ENCODE data around the gene NTM.

NTM gene

GRCh38 chr11:132075447-132075846, 705.0 kb downstream of the NTM start:
- DNase-seq (ENCODE audit: low spot score): no peak

DNA sequence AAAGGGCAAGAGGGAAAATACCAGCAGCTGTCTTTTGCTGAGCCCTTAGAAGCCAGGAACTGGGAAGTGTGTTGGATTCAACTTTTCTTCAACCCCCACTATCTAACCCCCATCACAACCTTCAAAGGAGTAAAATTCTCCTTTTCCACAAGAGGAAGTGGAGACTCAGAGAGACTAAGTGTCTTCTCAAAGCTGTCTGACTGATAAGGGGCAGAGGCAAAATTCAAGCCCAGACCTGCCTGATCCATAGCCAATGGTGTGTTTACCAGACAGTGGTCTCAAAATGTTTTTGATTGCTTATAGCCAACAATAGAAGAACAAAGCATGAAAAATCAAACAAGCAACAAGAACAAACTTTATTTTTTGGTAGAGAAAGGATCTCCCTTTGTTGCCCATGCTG, 707.0 kb downstream of the NTM start:
- no peak for DNase-seq (ENCODE audit: low spot score)

DNA sequence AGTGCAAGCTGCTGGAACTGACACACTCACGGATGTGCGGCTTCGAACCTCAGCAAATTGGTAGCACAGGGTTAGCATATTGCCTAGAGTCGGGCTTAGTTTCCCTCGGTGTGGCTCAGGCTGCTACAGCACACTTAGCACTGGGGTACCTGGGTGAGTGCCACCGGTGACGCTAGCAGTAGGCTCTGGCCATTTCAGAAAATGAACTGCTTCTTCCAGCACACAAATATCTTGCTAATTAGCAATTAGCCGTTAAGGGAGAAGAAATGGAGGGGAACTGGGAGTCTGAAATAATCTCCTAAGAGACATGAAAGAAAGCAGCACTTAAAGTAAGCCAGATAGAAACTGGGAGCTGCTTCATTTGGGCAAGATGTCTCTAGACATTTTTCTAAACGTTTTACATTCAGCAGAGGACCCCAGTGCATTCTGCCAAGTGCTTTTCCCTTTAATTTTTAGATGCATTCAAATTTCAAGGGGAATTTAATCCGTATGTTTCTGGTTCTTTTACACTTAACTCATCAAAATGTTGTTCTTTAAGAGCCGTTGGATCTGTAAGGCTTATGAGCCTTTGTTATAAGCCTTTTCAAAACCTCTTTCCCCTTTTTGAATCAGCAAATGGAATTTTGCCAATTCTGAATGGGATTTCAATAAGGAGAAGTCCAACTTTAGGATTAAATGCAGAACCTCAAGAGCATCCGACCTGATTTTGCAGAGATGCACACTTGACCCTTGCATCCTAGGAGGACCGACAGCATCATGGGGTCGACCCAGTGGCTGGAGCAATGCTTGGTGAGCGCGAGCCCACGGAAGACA, 708.1 kb downstream of the NTM start:
- no peak for DNase-seq (ENCODE audit: low spot score)

DNA sequence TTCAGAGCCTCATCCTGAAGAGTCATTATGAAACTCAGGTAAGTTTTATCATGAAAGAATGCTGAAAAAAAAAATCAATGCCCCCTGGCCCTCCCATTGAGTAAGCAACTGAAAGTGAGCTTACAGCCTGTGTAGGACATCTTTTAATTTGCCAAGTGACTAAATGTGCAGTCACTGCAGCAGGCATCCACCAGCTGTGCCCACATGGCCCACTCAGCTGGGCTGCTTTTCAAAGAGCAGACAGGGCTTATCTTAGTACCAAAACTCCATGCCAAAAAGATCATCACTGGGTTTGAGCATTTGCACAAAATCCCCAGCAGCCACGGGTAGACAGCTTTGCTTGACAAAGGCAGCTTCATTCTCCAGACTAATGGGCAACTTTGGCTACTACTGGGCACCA, 709.7 kb downstream of the NTM start:
- no peak for DNase-seq (ENCODE audit: low spot score)

DNA sequence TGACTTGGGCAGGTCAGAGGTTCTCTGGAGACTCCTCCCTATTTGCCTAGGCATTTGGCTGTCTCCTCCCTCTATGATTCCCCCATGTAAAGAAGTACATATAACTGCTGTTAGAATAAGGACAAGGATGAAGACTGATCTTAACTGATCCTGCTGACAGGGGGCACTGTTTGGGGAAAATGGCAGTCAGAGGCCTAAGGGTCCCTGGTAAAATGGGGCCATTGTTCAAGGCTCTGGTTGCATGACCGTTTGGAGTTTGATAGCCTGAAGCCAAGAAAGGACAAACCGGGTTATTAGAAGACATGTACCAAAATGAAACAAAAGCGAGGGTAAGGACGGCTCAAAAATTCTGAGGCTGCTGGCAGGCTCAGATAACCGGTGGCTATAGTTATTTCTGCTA, 712.2 kb downstream of the NTM start:
- no peak for DNase-seq (ENCODE audit: low spot score)

- no peak for DNase-seq (ENCODE audit: low spot score)
Observed at GRCh38 chr11:132084433-132084832, 714.0 kb downstream of the NTM start.

DNA sequence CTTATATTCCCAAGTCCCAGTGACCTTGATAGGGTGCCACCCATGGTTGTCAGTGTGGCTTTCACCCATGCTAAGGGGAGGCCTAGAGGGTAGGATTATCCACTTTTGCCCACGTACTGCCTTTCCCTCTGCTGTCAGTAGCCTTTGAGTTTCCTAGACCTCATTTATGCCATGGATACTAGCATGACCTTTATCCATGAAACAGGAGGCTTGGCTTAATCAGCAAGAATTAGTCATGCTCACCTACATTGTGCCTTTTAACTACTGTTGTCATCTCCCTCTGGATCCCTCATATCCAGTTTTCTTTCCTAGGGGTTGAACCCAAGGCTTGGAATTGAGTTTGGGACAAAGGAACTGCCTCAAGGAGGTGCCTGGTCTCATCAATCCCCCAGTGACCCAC, 716.7 kb downstream of the NTM start:
- no peak for DNase-seq (ENCODE audit: low spot score)

GRCh38 chr11:132088551-132088950, 718.1 kb downstream of the NTM start:
- DNase-seq (ENCODE audit: low spot score): no peak

DNA sequence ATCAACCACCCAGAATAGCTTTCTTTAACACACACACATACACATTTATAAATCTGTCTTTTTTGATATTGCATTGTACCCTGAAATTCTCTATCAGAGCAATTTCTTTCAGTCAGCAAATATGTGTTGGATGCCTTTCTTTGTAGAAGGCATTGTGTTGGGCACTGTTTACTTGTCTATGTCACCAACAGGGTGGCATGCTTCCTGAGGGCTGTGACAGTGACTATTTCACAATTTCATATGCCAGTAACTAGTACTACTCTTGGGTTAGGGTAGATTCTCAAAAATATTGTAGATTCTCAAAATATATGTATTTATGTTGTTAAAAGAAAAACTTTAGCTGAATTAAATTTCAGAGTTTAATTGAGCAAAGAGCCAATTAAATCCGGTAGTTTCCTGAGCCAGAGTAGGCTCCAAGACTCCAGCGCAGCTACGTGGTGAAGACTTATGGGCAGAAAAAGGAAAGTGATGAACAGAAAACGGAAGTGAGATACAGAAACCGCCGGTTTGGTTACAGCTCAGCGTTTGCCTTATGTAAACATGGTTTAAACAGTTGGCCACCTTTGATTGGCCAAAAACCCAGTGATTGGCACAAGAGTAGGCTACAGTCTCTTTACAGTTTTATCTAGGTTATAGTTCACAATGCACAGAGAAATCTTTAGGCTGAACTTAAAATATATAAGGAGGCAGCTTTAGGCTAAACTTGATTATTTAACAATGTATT, 723.3 kb downstream of the NTM start:
- no peak for DNase-seq (ENCODE audit: low spot score)

GRCh38 chr11:132094598-132094997, 724.2 kb downstream of the NTM start:
- DNase-seq (ENCODE audit: low spot score): no peak

DNA sequence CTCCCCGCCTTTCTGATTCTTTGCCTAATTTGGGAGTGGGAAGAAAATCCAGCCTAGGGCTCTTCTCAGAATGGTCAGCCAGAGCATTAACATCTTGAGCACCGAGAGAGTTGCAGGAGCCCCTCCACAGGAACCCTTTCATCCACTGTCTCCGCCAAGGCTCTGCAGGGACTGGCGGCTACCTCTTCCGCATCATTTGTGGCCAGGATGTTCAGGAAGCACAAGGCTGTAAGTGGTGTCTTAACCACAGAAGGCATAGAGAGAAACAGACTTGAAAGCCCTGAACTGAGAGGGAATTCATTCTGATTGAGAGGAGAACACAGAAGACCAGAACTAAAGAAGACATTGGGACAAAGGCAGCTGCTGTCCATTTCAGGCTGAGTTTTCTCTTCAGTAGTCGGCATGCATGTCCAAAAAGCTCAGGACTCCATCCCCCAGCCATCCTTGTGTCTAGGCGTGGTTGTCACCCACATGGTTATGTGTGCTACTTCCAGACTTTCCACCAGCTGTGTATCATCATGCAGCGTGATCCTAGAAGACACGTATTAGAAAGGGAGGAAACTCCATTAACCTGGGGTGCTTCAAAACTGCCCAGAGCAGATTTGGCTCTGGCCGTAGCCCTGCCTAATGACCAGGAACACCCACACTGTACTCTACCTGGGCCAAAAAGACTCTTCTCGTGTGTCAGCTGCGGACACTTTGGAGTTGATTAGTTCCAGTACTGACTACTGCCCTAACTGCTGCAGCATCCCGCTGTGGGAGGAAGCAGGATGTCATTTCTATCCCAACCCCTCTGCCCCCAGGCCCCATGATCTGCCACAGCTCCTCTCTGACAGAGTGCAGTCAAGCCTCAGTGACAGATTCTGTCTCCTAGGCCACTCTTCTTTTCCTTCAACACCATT, 725.1 kb downstream of the NTM start:
- DNase-seq (ENCODE audit: low spot score): no peak

GRCh38 chr11:132096132-132096825, 725.9 kb downstream of the NTM start:
- no peak for DNase-seq (ENCODE audit: low spot score)

DNA sequence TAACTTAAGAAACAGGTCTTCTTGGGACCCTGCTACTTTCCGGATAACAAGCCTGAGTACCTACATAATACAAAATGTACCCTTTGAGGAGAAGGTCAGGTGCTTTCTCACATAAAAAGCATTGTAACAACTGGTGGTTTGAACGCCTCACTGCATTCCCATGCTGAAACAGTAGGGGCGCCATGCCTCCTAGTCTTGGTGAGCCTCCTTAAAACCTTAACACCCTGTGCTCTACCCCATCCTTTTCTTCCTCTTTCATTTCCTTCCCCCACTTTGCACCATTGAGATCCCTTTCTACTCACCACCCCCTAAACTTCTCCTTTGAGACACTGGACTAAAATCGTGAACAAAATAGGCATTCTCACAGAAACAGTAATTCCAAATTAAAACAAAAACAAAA, 729.3 kb downstream of the NTM start:
- no peak for DNase-seq (ENCODE audit: low spot score)

- DNase-seq (ENCODE audit: low spot score): no peak
Observed at GRCh38 chr11:132100583-132100982, 730.2 kb downstream of the NTM start.

DNA sequence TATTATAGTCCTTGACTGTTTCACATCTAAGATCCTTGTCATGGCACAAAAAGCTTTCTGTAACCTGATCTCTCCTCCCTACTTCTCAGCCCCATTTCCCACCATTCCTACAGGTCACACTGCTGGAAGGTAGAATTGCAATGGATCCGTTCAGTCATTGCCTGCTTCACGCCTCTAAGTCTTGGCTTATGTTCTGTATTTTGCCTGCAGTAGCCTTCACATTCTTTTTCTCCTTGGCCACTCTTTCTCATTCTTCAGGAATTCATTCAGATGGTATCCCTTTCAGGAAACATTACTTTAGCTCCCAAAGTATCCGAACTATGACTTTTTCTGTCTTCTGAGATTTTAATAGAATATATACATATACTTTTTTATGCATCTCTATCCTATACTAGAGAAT, 731.5 kb downstream of the NTM start:
- no peak for DNase-seq (ENCODE audit: low spot score)

DNA sequence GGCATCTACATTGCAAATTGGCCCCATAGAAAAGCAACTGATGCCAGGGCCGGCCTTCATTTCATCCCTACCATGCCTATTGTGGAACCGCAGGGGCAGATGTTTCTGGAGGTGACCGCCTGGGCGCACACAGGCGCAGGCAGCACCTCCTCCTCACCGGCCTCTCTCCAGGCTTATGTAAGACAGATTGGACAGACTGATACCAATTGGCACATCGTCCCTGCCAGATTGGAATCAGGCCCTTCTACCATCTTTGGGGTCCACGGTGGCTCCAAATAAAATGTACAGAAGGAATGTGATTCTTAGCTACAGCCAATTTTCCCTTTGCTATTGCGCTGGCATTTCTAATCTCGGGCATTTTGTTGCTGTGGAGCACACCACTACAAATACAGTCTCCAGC, 732.6 kb downstream of the NTM start:
- no peak for DNase-seq (ENCODE audit: low spot score)

GRCh38 chr11:132106096-132106982, 735.9 kb downstream of the NTM start:
- DNase-seq (ENCODE audit: low spot score): no peak

DNA sequence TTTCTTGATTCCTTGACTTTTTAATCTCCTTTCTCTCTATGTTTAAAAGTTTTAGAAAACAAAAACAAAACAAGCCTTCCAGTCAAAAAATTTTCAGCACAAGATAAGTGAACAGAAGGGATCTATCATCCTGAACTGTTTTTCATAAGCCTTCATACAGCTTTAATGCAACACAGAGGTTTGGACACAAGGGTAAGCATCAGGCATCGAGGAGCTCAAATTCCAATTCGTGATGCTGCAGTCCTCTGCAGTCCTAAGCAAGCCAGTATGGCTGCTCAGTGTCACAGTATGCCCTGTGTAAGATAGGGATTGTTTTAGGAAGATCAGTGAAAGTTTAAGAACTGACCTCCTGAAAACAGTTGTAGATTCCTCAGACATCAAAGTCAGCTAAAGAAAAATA, 740.9 kb downstream of the NTM start:
- no peak for DNase-seq (ENCODE audit: low spot score)

DNA sequence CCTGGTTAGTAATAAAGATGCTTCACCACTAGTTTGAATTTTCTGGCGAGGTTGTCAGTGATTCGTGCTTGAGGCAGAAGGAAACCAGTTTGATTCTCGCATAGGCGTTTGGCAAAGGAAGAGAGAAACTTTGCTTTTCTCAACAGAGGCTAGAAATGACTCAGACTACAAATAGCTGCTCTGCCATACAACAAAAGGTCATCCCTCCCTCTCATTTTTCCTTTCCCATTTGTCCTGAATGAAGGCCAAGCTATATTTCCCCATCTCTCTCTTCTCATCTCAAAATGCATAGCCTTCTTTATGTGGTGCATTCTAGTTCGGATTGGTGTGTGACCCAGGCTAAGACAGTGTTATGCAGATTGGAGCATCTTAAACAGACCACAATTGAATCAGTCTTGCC, 741.4 kb downstream of the NTM start:
- no peak for DNase-seq (ENCODE audit: low spot score)

DNA sequence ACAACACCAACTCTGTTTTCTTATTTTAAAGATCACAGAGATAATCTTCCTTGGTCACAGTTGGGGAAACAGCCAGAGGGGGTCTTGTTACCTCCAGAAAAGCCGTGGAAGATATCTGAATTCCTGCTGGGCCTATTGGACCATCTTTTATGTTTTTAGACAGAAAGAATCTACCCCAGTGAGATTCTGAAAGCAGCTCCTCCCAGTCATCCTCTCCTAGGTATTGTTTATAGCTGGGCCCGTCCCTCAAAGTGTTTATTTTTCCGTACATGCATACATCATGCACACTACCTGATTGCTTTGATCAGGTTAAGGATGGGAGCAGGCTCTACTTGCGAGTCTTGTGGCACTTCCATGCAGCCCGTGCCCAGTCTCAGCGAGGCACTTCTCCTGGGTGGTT, 742.4 kb downstream of the NTM start:
- DNase-seq (ENCODE audit: low spot score): no peak

- no peak for DNase-seq (ENCODE audit: low spot score)
Observed at GRCh38 chr11:132114185-132114584, 743.8 kb downstream of the NTM start.
